NOMO-1 (cell line): ENCODE results near the gene METTL8.

Source experiments
- DNase-seq, 2 experiments: peaks; one replicate each; lab custom pipeline; 2025; ENCODE audit not compliant: unreplicated experiment in 2 of 2; lab: John Stamatoyannopoulos, UW

Gene METTL8, protein sequence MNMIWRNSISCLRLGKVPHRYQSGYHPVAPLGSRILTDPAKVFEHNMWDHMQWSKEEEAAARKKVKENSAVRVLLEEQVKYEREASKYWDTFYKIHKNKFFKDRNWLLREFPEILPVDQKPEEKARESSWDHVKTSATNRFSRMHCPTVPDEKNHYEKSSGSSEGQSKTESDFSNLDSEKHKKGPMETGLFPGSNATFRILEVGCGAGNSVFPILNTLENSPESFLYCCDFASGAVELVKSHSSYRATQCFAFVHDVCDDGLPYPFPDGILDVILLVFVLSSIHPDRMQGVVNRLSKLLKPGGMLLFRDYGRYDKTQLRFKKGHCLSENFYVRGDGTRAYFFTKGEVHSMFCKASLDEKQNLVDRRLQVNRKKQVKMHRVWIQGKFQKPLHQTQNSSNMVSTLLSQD

DNA sequence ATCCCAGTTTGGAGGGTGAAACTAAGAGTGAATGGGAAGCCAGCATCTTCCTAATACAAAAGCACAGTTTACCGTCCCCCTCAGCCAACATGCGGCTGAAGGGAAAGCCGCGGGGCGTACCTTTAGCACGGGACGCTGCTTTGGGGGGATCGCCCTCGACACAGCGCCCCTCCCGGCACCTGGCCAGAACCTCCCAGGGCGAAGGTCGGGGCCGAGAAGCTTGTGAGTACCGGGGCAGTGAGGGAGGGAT lies at the start of gene METTL8:
TSS of gene METTL8 (minus strand) at position 228 of the 250 bp plus-strand sequence. CDS start 41,805 bp downstream, outside the sequence.
- DNase-seq = no peak

DNA sequence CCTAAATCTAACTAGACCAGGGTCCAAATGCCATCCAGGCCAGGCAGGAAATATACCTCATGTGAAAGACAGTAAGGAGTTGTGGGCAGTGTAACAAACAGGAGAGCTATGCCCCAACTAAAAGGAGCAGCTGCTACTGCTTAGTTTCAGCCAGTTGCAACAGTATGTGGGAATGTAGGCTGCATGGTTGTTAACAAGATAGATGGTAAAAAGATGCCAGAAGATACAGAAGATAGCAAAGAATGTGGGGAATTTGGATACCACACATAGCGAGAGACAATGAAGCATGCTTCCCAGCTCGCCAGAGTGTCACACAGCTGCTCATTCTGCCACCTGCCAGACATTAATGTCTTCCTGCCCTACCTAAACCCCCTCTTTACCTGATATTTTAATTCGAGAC lies 49.1 kb upstream of the METTL8 start:
- no peak for DNase-seq

DNA sequence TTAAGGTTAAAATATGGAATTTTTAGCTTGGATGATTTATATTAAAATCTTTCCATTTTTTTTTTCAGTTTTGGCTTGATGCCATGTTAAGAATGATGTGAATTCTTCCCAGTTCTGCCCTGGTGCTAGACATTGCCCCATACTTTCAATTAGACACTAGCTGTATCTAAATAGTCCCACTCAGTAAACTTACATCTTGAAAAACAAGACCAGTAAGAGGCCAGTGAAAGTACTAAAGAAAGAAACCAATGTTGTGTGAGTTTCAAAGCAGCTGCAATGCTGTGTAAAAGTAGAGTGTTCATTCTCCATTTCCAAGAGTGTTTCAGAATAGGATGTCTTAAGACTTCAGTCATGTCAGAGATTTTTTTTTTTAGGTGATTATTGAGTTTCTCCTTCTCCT lies 48.5 kb upstream of the METTL8 start:
- DNase-seq = no peak

DNA sequence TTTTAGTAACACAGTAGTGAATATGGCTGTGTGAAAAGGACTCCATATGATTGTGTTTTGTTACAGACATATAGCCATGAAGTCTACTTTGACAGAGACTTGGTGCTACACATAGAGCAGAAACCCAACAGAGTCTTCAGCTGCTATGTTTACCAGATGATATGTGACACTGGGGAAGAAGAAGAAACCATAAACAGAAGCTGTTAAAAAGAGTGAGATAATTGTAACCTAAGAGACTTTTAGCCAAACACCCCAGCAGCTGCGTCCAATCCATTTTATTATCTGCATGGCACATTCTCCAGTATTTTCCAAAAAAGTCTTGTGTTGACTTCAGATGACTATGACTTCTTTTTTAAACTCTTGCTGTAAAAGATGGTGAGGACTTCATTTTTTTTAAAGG lies 47.1 kb upstream of the METTL8 start:
- DNase-seq = no peak

DNA sequence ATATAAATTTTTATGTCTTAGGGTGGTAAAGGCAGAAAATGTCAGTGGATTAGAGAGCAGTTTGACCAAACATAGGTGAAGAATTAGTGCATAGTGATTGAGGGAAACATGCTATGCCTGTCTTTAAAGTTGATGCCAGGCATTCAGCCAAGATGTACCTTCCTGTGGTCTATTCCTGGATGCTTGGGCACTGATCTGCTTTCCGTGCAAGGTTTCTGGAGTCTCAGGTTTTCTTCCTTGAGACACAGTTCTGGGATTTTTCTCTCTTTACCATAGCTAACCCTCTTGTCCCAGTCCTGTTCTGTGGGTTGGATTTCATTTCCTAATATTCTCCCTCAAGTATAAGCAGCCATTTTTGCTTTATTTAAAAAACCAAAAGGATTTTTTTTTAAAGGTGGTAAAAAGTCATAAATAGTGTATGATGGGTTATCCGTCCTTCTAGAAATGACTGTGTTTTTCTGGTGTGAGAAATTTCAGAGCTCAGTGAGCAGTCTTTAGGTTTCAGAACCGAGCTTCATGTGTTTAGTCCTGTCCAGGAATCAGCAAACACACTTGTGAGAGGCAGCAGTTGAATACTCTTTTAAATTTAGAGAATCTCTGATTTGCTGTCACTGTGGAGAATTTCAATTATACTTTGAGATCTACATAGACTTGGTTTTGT lies 45.5 kb upstream of the METTL8 start:
- DNase-seq = no peak

DNA sequence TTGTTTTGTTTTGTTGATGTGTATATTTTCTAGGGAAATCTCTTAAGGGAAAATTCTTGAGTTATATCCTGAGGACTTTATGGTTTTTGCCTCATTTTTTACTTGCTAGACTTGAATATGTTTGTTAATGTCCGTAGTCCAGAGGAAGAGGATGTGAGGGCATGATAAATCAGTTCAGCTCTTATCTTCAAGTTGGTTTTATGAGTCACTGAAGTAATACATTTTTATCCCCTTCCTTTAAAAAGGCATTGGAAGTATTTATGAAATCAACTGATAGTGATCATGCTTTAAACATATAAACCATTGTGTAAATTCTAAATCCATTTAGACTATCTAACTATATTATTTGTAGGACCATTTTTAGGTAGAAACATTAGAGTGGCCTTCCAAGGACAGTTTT lies 44.6 kb upstream of the METTL8 start:
- no peak for DNase-seq

DNA sequence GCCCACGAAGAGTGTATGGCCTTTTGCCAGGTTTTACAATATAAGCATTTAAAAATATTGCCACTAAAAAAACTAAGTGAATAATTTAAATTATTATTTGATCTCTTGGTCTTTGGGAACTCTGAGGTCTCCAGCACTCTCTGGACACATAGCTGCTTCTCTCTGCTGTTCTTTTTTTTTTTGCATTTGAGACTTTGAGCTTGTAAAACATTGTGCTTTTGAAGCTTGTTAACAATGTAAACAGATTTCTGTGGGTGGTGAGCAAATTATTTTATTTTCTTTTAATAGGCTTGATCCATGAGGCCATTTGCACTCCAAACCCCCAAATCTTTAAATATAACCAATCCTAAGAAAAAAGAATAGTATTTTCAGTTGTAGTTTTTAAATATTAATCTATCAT lies 42.2 kb upstream of the METTL8 start:
- DNase-seq = no peak

DNA sequence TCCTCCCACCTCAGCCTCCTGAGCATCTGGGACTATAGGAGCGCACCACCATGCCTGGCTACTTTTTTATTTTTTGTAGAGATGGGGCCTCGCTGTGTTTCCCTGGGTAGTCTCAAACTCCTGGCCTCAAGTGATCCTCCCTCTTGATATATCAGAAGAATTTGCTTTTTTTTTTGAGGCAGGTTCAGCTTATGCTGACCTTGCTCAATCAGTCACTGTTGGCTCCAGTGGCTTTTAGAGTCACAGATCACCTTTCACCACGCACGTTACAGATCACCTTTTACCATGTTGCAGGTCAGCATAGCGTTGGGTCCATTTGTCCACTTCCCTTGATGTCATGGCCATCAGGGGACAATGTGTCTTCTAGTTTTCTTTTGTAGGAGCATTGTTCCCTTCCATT lies 36.3 kb upstream of the METTL8 start:
- no peak for DNase-seq

DNA sequence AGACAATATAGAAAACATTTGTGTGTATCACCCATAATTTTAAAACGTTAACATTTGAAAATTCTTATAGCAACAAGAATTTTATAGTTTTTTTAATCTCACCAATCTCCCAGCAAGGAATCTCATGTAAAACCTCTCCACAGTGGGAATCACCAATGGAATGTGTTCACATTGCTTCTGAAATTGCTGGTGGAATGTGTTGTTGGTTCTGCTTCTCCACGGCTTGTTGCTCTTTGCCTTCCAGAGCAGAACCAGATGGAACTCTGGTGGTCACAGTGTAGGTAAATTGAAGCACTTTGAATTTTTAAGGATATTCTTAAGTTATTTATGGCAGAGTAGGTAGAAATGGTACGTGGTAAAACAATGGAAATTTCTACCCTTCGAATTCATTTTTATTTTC lies 35.4 kb upstream of the METTL8 start:
- DNase-seq = no peak

DNA sequence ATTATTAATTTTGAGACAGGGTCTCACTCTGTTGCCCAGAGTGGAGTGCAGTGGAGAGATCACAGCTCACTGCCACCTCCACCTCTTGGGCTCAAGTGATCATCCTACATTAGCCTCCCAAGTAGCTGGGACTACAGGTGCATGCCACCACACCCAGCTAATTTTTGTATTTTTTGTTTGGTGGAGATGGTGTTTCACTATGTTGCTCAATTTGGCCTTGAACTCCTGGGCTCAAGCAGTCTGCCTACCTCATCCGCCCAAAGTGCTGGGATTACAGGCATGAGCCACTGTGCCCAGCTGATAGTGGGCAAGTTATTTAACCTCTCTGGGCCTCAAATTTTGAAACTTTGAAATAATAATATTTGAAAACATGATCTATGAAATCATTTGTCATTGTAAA lies 26.7 kb upstream of the METTL8 start:
- DNase-seq = no peak

DNA sequence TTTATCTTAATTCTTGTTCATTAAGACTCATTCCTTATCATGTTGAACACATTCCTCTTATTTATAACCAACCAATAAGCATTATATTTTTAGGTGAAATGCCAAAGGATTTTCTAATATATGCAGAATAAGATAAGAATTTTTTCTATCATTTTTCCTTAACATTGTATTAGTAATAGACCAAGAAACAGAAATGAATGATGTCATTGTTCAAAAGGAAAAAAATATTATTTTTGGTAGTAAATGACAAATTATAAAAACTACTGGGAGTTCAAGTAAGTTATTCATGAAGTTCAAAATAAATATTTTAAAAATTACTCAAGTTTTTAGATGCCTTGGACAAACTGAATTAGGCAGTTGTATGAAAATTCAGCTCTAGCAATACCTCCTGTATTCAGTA lies 25.7 kb upstream of the METTL8 start:
- DNase-seq = no peak

DNA sequence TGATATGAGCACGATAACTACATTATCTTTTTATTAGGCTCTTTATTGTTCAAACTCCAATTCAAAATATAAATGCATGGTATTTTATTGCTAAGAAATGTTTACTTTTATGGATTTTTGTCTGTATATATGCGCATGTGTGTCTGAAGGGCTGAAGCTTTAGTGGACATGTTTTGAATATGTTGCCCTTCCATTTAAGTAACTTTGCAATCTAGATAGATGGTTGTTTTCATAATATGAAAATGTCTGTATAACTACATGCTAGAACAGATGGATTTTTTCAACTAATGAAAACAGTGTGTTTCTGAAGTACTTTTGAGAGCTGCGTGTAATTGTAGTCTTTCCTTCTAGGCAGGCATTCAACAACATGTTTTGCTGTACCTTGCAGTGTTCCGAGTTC lies 19.0 kb upstream of the METTL8 start:
- DNase-seq = no peak

DNA sequence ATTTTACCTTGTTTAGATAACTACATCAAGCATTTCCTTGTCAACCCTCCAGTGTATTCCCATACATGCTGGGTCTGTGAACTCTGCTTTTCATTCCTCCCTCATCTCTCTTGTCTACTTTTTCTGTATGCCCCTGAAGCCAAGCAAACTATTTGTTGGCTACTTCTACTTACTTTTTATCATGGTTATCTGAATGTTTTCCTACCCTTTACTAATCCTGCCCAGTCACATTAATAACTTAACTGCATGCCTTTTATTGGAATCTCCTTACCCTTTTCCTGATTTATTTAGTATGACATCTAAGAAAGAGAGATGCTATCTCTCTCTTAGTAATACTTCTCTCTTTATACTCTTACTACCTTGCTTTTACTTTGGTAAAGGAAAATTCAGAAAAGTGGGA lies 17.3 kb upstream of the METTL8 start:
- no peak for DNase-seq

DNA sequence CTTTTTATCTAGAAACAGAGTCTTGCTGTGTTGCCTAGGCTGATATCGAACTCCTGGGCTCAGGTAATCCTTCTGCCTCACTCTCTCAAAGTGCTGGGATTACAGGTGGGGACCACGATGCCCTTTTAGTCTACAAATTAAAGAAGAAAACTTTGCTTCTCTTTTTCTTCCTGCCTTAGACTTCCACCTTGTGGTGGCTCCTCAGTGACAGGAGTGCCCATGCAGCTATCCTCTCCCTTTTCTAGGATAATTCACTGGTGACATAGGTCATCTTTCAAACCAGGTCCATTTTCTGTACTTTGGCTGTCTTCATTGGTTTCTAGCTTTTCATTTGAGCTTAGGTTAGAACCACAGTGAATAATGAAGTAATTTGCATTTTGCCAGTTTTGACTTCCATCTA lies 13.9 kb upstream of the METTL8 start:
- no peak for DNase-seq

DNA sequence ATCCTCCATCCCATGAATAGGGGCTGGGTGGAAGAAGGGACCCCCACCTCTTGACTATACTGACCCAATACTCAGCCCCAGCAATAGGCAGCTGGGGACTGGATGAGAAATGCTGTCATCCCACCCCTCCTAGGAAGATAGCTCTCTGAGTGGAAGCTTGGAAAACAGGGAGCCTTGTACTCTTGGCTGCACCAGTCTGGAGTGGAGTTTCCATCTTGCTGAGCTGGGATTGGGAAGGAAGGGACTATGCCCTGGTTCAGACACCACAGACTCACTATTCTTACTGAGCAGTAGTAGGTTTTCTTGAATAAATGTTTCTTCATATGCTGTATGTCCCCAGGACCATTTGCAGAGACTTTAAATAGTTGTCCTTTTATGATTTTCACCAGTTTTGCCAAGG lies 7.7 kb upstream of the METTL8 start:
- no peak for DNase-seq

DNA sequence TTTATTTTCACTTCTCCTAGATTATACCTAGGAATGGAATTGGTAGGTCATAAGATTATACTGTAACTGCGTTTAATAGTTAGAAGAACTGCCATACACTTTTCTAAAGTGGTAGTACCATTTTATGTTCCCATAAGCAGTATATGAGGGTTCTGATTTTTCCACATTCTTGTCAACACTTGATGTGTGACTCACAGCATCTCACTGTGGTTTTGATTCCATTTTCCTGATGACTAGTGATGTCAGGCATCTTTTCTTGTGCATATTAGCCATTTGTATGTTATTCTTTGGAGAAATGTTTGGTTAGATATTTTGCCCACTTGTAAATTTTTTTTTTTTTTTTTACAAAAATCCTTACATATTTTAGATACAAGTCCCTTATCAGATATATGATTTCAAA lies 2.5 kb upstream of the METTL8 start:
- no peak for DNase-seq

DNA sequence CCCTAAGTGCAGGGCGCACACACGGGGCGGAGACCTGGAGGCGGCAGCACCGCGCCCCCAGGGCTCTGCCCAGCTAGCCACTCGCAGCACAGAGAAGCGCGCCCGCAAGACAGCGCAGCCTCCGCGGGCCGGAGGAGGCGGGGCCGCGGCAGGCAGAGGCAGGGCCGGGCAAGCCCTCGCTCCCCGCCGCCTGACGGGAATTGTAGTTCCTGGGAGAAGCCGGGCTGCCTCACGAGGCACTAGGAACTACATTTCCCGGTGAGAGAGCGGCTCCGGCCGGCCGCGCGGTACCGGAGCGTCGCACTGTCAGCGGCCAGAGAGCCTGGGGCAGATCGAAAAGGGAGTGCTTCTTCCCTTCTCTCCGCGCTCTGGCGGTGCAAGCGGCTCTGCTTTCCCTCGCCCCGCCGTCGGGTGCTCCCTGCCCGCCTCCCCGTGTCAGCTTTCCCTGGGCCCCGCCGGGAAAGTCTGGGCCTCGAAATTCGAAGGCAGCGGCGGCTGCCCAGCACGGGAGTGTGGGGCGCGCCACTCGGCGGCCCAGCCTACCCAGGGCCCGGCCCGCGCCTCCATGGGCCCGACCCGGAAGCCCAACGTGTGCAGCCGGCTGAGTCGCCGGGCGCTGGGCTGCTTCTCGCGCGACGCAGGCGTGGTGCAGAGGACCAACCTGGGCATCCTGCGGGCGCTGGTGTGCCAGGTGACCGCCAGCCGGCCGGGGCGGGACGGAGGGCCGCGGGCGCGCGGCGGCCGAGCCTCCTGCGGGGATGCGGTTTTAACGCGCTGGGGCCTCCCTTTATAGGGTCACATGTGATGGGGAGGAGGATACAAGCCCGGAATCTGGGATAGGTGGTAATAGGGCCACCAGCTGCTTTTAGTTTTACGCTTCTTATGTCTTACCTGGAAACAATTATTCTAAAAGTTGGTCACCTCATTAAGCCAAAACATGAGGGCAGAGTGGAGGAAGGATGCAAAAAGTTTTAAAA lies 511 bp upstream of the METTL8 start, which contains the start of gene DCAF17:
TSS of gene DCAF17 (plus strand) at position 214 of the 977 bp plus-strand sequence. CDS start at position 566, 352 bp downstream.
- peak; percentile 97 to 99 for DNase-seq

DNA sequence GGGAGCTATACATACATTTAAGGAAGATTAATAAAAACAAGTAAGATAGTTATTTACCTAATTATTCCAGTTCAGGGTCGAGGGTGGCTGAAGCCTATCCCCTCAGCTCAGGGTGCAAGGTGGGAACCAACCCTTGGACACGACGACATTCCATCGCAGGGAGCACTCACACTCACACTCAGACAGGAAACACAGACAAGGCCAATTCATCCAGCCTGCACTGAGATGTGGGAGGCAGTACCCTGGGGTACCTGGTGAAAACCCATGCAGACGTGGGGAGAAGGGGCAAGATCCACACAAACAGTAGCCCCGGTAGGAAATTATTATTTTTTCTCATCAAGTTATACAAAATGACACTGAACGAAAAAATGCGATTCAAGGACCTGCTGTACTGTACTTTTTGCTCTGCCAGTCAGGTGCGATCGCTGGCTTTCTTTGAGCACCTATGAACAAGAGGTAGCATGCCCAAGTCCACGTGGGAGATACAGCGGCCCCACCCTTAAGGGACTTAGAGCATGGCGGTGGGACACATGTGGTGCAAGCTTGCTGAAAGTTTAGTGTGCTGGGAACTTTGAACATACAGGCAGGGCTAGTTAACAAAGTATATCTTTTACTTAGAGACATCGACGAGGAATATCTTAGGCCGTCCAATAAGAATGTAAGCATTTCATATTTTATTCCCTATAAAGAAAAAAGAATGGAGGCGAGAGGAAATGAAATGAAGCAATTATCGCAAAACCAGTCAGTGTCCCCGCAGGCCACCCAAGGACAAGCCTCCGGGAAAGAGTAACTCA lies 624 bp downstream of the METTL8 start:
- peak; percentile 2 to 58 for DNase-seq

DNA sequence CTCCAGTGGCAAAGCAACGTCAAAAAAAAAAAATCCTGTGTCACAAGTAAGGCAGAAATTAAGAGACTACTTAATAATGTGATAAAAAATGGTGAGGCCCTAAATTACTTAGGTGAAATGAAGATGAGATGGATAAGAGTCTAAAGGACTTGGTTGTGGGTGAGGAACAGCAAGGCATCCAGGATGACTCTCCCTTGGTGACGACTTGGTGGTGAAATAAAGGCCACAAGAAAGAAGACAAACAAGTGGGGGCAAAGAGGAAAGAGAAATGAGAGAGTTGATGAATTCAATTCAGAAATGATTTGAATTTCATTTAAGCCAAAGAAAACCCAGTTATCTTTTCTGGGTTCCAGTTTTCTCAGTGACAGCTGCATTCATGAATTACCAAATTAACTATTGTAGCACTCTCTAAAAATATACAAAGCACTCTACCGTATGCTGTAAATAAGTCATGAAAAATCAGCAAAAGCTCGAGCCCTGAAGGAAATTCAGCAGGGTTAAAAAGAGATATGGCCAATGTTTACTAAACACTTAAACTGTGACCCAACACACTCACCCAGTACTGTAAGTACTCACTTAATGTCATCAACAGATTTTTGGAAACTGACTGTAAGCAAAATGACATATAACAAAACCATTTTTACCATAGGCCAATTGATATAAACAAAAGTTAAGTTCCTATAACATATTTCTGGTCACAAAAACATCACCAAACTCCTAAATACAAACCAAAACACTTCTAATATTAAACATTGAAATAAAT lies 1.4 kb downstream of the METTL8 start:
- DNase-seq = no peak

DNA sequence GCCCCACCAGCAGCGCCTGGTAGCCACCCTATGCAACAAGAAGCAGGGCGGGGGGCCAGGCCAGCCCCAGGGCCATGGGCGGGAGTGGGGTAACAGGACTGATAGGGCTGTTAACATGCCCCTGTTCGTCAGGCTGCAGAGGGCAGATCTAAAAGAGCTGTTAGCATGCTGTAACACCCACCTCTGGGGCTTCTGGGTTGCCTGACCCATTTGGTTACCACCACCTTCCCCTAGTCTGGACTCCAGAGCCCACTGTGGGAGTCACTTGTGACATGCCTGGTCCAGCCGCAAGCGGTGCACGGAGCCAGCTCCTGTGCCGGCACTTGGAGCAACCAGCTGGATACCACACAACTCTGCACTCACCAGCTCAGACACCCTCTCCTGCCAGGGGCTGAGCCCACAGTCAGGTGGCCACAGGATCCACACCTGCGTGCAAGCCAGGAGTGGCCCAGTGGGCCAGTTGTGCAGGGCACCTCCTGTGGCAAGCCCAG lies 2.1 kb downstream of the METTL8 start:
- no peak for DNase-seq
